K562 (cell line): ENCODE results near the gene WBP2NL. TPM values are rescaled to one million over a fixed set of nuclear protein-coding genes. Genes with fewer than 3 reads are reported as not detected.

Experiments used
- ATAC-seq: fragments of 200-7000 bp; cut with Tn5 transposase; 3 replicates; pipeline ENCODE4 v1.9.1; 2020; ENCODE audit warnings: moderate library complexity
- BruUV-seq: library from RNA; stranded (reverse); fragments of 400-500 nt; replicated peaks from 2 replicates; lab custom pipeline; 2021; lab: Mats Ljungman, UMichigan
- CTCF ChIA-PET: fragments of 300-600 bp; formaldehyde crosslinking; extraction: SDS; loops from one replicate; lab custom pipeline; 2021; ENCODE audit warnings: low intra/inter-chr PET ratio; lab: Yijun Ruan, JAX
- POLR2A ChIA-PET: fragments of 300-600, 350-650 bp; sonication (Branson Sonifier 250); formaldehyde crosslinking; extraction: SDS; loops from one replicate; lab custom pipeline; 2021; ENCODE audit warnings: antibody characterized with exemption, inconsistent platforms; lab: Yijun Ruan, JAX
- DNase-seq, 4 experiments: peaks; one replicate each; pipeline versions ENCODE4 v3.0.0 to v3.0.0-alpha.2; 2011 to 2018; ENCODE audit warnings: low spot score in 3 of 4, mixed read lengths in 3 of 4; ENCODE audit errors: extremely low read depth in 1 of 4
- FAIRE-seq: peaks from 2 replicates; lab custom pipeline; 2011; peaks lifted over from hg19 to GRCh38; lab: Jason Lieb, UNC
- H2AFZ ChIP-seq: 2 replicates; pipeline ENCODE4 v1.6.0; 2011; ENCODE audit warnings: low read depth, low read length, control low read depth, inconsistent platforms
- H3K27ac ChIP-seq: fragments of 200-600 bp; 3 replicates; pipeline ENCODE4 v1.8.0; 2011; ENCODE audit warnings: low read depth, mild to moderate bottlenecking, control low read depth, inconsistent platforms, low read length, moderate library complexity, mixed read lengths; ENCODE audit errors: extremely low read depth
- H3K27me3 ChIP-seq, 2 experiments: fragments of 300-600 bp in 1 of 2; 2 replicates in 1 of 2; 3 replicates in 1 of 2; pipeline versions ENCODE4 v1.6.0 to v1.8.0; 2011; ENCODE audit warnings: inconsistent platforms in 2 of 2, low read length in 2 of 2, mild to moderate bottlenecking in 1 of 2, mixed read lengths in 1 of 2, moderate library complexity in 1 of 2; ENCODE audit not compliant: control insufficient read depth in 2 of 2, insufficient read depth in 2 of 2
- H3K36me3 ChIP-seq: fragments of 300-600 bp; 3 replicates; pipeline ENCODE4 v1.8.0; 2011; ENCODE audit warnings: mild to moderate bottlenecking, low read length, inconsistent platforms; ENCODE audit not compliant: control insufficient read depth, insufficient read depth
- H3K4me1 ChIP-seq, 2 experiments: fragments of 200-600 bp in 1 of 2; replicated peaks in 1 of 2; 2 replicates in 1 of 2; 3 replicates in 1 of 2; pipeline versions ENCODE4 v1.5.1 to v1.8.0; 2011; ENCODE audit warnings: inconsistent platforms in 2 of 2, low read length in 2 of 2, mild to moderate bottlenecking in 1 of 2, mixed read lengths in 1 of 2, moderate library complexity in 1 of 2; ENCODE audit not compliant: control insufficient read depth in 2 of 2, insufficient read depth in 2 of 2
- H3K4me2 ChIP-seq: 2 replicates; pipeline ENCODE4 v1.6.1; 2011; ENCODE audit warnings: low read length, control low read depth, inconsistent platforms, mixed read lengths; ENCODE audit not compliant: insufficient read depth
- H3K4me3 ChIP-seq: fragments of 200-600 bp; sonication (generic), shearing (Covaris generic); 2 replicates; pipeline ENCODE4 v1.5.1; 2016; ENCODE audit warnings: control low read depth, inconsistent platforms
- H3K79me2 ChIP-seq: fragments of 200-600 bp; 3 replicates; pipeline ENCODE4 v1.8.0; 2011; ENCODE audit warnings: low read length, inconsistent platforms; ENCODE audit not compliant: control insufficient read depth, insufficient read depth
- H3K9ac ChIP-seq, 2 experiments: 2 replicates each; pipeline versions ENCODE4 v1.6.0 to v1.6.1; 2011; ENCODE audit warnings: low read depth in 2 of 2, low read length in 2 of 2, control low read depth in 1 of 2, inconsistent platforms in 1 of 2, mild to moderate bottlenecking in 1 of 2, mixed read lengths in 1 of 2; ENCODE audit not compliant: insufficient read depth in 1 of 2
- H3K9me1 ChIP-seq: one replicate; pipeline ENCODE4 v1.6.0; 2011; ENCODE audit warnings: inconsistent platforms, mild to moderate bottlenecking, low read length, moderate library complexity; ENCODE audit not compliant: control insufficient read depth, insufficient read depth
- H3K9me3 ChIP-seq: replicated peaks from 2 replicates; pipeline ENCODE4 v1.5.1; 2011; ENCODE audit warnings: low read depth, low read length, inconsistent platforms; ENCODE audit not compliant: control insufficient read depth, insufficient read depth
- H4K20me1 ChIP-seq: replicated peaks from 2 replicates; pipeline ENCODE4 v1.6.1; 2011; ENCODE audit warnings: low read length, inconsistent platforms, mixed read lengths; ENCODE audit not compliant: control insufficient read depth, insufficient read depth
- CTCF ChIP-seq, 3 experiments: IDR thresholded peaks in 2 of 3; conservative IDR thresholded peaks in 1 of 3; 2 replicates each; pipeline ENCODE4 v1.5.1; 2011 to 2012; ENCODE audit warnings: low read length in 3 of 3, mild to moderate bottlenecking in 3 of 3, control low read depth in 2 of 3, improper control_type of control experiment in 1 of 3, inconsistent platforms in 1 of 3, low read depth in 1 of 3, mixed read lengths in 1 of 3, moderate library complexity in 1 of 3; ENCODE audit not compliant: insufficient read depth in 2 of 3
- SIX5 ChIP-seq, 2 experiments: IDR thresholded peaks; 2 replicates each; pipeline ENCODE4 v1.6.1; 2011; ENCODE audit warnings: low read length in 2 of 2, borderline replicate concordance in 1 of 2, low read depth in 1 of 2, mild to moderate bottlenecking in 1 of 2, moderate library complexity in 1 of 2; ENCODE audit not compliant: insufficient read depth in 1 of 2
- WGBS: fragments of 100-300 bp; shearing (Covaris generic); methylation state at CpG from one replicate; pipeline ENCODE4 v1.1.6; 2016; ENCODE audit warnings: low coverage, mixed read lengths; ENCODE audit not compliant: insufficient coverage; ENCODE audit errors: missing lambda C conversion rate; 5-methylcytosine and 5-hydroxymethylcytosine counted together
- in situ Hi-C: fragments of 300-500 bp; cut with MboI; formaldehyde crosslinking; loops from 4 replicates; pipeline ENCODE4 v1.15.0; 2018; ENCODE audit warnings: inconsistent platforms, mixed read lengths
- intact Hi-C: fragments of 100-400 bp; cut with micrococcal nuclease; formaldehyde crosslinking; loops from 2 replicates; pipeline ENCODE4 v1.14.2; 2022
- polyA plus RNA-seq, 8 experiments: library from polyadenylated mRNA; depleted of rRNA in 4 of 8; stranded (reverse) in 5 of 8; unstranded in 3 of 8; fragments of >200 nt; fragmentation: Nextera tagmentation in 2 of 8; fragmentation: Illumina TruSeq in 1 of 8; extraction: Ambion mirVana in 2 of 8; extraction: Trizol in 1 of 8; gene quantifications; 2 replicates each; pipeline versions ENCODE4 v1.2.1 to v1.2.3, GENCODE V29; 2011 to 2014; ENCODE audit warnings: inconsistent platforms in 1 of 8, missing spikeins in 1 of 8
- total RNA-seq, 7 experiments: library from RNA; depleted of rRNA in 6 of 7; stranded (reverse); fragments of >200 nt in 6 of 7; fragmentation: Illumina TruSeq in 2 of 7; extraction: Trizol in 2 of 7; gene quantifications; 2 replicates each; pipeline versions ENCODE4 v1.2.1 to v1.2.3, GENCODE V29; 2011 to 2021; ENCODE audit warnings: low replicate concordance in 1 of 7

The WBP2NL gene
- total and polyA plus RNA-seq, 9 of the 15 experiments (the other 6 are each of a cell fraction or from before 2014, with no cell fraction given) = not detected

- CTCF ChIA-PET = no interaction called here
- peaks cover 19 to 46% of the 10 kb centered on the region in 2 experiments; a peak in 4 of 5 replicates for H3K4me1 ChIP-seq
- H2AFZ ChIP-seq = no peak overlapping the region
- peaks cover 8% of the 10 kb centered on the region; the same call in 1 of the 3 replicates for H3K36me3 ChIP-seq
- H3K27ac ChIP-seq = no peak overlapping the region
- H3K4me2 ChIP-seq = no peak overlapping the region
- H3K9me1 ChIP-seq = peaks cover 2% of the 10 kb centered on the region
- DNase-seq = peak in 1 of 4 experiments; percentile 32
- WGBS = 54% methylated on average over 7 of the region's 8 CpGs
- BruUV-seq = no TSS peak
- in situ Hi-C loops (no loop called here), intact Hi-C loops (loop anchor here (10.0 kb wide), 1 partner anchor 108 kb away; the partner anchor contains the start of gene SEPTIN3)
- TF ChIP-seq SIX5 (IDR thresholded peaks at IDR 0.05; ENCODE audit: borderline replicate concordance in 1 of 2, insufficient read depth in 1 of 2, low read depth in 1 of 2, low read length in 2 of 2) (no peak), CTCF (IDR thresholded peaks at IDR 0.05 in 2 of 3, conservative IDR thresholded peaks at IDR 0.05 in 1 of 3; ENCODE audit: insufficient read depth in 2 of 3, low read depth in 1 of 3, low read length in 3 of 3) (peak in 2 of 3 experiments; percentile 16 to 30; a peak in 2 of 6 replicates)
- ATAC-seq = no peak
- H3K9me3 ChIP-seq = no peaks in the 10 kb centered on the region
- no peaks in the 10 kb centered on the region for H4K20me1 ChIP-seq
- no peaks in the 10 kb centered on the region for H3K27me3 ChIP-seq
- POLR2A ChIA-PET = no interaction called here
- FAIRE-seq = no peak
- H3K4me3 ChIP-seq = no peak overlapping the region
- peaks cover 21% of the 10 kb centered on the region for H3K79me2 ChIP-seq
- peak overlapping the region in 1 of 2 experiments; percentile 35; a peak in 1 of 4 replicates for H3K9ac ChIP-seq
Measured at GRCh38 chr22:42072606-42073330, 74.2 kb downstream of the WBP2NL start.
